NOMO-1 treated with dmso at 0.1 percent for 144 hours (cell line): ENCODE results near the gene FOXB1.

Experiments used
- DNase-seq: peaks from one replicate; lab custom pipeline; 2025; ENCODE audit not compliant: unreplicated experiment; lab: John Stamatoyannopoulos, UW

Gene FOXB1

DNA sequence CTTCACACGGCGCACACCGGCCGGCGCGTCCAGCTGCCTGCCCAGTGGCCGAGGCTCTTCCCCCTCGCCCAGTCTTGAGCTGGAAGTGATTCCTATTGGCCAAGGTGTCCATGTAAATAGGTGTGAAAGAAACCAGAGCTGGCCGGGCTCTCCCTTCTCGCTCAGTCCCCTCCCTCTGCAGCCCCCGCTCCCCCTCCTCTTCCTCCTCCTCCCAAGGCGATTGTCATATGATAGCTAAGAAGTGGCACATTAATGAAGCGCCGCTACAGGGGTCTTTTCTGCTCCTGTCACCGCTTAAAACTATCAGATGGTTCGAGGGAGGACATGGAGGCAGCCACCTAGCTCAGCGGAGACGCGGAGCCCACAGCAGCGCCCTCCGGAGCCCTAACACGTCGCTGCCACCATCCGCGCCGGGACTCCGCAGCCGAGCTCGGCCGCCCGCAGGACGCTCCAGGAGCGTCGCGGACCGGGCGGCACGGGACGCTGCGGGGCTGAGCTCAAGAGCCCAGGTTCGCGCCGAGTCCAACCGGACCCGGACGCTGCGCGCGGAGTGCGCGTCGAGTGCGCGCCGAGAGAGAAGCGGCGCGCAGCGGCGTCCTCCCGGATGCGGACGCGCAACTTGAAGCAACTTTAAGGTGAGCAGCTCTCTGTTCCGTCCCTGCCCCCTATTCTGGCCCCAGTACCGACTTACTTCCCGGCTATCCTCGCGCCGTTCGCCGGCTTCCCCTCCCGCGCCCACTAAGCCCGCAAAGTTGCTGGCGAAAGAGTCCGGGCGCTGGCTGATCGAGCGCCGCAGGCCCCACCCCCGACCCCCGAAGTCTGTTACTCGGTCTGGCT is at the start of gene FOXB1:
TSS of gene FOXB1 (plus strand) at position 303 of the 837 bp plus-strand sequence. CDS start 653 bp downstream, outside the sequence.
- DNase-seq = no peak

DNA sequence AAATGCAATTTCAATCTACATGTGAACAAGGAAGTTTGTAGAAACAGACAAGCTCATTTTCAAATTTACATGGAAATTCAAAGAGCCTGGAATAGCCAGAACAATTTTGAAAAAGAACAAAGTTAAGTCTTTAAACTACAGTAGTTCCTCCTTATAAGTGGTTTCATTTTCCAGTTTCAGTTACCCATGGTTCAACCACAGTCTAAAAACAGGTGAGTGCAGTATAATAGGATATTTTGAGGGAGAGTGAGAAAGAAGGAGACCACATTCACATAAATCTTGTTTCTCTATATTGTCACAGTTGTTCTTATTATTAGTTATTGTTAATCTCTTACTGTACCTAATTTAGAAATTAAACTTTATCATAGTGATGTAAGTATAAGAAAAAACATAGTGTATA is 45.8 kb upstream of the FOXB1 start:
- no peak for DNase-seq

DNA sequence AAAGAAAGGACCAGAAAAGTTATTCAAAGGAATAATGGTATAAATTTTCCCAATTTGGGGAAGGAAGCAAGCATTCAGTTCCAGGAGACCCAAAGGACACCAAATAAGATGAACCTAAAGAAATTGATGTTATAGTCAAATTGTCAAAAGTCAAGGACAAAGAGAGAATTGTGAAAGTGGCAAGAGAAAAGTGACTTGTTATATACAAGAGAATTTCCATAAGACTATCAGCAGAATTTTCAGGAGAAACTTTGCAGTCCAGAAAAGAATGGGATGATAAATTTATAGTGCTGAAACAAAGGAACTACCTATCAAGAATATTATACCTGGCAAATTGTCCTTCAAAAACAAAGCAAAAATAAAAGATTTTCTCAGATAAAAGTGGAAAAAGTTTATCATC is 43.8 kb upstream of the FOXB1 start:
- DNase-seq = no peak

DNA sequence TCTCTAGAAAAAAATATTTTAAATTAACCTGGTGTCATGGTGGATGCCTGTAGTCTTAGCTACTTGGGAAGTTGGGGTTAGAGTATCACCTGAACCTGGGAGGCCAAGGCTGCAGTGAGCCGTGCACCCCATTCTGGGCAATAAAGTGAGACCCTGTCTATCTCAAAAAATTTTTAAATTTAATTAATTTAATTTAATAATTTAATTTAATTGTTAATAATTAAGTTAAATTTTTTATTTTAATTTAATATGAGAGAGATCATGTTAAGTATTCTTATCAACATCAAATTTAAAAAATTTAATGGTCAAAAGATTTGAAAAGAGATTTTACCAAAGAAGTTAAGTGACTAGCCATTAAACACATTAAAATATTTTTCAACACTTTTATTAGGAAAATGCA is 40.8 kb upstream of the FOXB1 start:
- DNase-seq = no peak

DNA sequence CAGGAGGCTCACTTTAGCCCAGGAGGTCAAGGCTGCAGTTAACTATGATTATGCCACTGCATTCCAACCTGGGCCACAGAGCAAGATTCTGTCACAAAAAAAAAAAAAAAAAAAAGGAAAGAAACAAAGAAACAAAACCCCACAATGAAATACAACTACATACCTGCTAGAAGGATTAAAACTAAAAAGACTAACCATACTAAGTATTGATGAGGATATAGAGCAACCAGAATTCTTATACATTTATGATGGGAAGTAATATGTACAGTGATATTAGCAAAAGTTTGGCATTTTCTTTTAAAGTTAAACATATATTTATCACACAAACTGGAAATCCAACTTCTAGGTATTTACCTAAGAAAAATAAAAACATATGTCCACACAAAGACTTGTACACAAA is 40.2 kb upstream of the FOXB1 start:
- DNase-seq = no peak

DNA sequence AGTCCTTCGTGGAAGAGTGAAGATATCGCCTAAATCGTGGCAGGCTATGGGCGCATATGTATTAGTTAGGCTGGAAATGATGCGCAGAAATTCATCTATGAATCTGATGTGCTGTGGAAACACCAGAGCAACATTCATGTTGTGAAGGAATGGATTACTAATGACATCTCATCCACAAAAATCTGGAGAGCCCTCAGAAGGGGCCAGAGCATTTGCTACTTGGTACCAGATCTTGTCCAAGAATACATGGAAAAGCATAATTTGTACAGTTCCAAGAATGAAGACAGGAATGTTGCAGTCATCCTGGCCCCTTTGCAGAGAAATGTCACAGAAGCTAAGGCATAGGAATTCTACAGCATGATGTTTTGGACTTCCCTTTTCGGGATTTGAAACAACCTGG is 38.4 kb upstream of the FOXB1 start:
- DNase-seq = no peak

DNA sequence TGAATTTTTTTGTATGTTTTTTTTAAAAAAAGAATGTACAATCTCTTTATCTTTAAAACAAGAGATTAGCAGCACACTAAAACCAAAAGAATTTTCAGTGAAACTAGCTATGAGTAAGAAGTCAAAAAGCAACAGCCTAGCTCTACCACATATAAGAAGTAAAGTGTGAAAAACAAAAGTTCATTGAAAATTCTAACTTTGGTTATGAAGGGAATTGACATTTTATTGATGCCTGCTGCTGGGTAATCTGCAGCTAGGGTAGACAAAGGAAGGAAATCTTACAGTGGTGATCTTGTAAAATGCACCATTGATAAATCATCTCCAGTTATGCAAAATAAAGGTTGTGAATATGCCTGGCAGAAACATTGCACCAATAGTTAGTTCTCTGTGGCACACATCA is 37.8 kb upstream of the FOXB1 start:
- no peak for DNase-seq

DNA sequence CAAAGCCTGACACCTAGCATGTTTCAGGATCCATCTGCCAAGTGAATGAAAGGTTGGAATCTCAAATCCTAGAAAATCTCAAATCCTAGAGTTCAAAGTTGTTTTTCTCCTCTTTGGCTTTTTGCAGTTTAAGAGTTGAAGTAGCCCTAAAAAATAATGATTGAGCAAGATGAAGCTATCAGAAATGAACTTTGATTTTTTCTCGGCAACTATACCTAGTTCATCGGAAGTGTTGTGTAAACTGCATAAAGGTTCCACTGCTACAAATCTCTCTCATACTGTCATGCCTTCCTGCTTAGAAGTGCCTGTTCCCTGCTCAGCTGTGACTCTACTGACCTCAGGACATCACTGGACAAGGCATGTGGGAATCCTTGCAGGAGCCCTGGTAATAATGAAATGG is 35.8 kb upstream of the FOXB1 start:
- DNase-seq = no peak

DNA sequence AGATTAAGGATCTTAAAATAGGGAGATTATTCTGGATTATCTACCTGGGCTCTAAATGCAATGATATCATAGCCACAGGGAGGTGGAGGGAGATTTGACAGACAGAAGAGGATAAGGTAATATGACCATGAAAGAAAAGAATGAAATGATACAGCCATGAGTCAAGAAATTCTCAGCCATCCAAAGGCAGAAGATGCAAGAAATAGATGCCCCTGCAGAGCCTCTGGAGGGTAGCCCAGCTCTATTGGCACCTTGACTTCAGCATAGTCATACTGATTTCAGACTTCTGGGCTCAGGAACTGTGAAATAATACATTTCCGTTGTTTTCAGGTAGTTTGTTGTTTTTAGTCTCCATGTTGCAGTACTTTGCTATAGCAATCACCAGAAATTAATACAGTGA is 31.9 kb upstream of the FOXB1 start:
- no peak for DNase-seq

DNA sequence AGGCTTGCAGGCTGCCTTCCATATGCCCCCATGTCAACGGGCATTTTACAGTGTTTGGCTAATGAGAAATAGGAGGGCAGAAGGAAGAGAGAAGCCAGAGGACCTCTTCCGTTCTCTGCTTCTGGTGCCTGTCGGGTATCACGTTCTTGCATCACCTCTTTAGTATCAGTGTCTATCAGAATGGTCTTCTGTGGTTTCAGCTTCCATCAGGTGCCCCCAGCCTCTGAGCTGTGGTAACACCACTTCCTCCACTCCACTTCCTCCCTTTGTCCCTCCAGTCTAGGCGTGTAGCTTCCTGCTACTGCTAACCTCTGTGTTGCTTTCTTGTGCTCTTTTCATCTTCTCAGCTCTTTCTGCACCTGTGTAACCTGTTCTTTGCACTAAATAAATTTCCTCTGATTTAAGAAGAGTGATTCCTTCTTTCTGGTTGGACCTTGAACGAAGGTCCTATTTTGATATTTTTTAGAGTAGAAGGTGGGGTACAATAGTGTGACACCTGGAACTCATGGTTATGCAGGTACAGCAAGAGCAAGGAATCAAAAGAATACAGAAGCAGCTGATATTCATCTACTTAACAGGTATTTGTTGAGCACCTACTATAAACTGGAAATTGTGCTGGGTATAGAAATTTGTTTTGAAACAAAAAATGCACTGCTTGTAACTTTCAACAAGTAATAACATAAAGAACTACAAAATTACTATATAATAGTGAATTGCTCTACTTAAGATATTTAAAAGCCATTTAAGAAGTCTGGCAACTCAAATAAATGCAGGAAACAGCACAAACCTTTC is 27.4 kb upstream of the FOXB1 start:
- DNase-seq = peak; percentile 90

DNA sequence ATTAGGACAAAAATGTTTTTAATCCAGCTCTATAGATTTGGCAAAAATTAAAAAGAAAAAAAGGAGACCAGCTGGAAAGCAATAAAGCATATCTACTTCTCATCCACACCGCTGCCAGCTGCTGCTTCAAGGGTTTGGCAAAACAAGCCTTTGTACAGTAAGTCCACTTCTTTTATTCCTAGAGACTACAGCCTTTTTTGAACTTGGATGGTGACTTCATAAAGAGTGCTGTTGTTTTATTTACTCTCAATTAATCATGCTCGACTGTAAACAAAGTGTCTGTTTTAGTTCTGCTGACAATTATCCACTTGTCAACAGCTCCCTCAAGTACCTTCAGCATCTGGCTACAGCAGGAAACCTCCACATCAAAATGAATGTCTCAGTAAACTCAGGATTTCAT is 12.3 kb upstream of the FOXB1 start:
- no peak for DNase-seq

DNA sequence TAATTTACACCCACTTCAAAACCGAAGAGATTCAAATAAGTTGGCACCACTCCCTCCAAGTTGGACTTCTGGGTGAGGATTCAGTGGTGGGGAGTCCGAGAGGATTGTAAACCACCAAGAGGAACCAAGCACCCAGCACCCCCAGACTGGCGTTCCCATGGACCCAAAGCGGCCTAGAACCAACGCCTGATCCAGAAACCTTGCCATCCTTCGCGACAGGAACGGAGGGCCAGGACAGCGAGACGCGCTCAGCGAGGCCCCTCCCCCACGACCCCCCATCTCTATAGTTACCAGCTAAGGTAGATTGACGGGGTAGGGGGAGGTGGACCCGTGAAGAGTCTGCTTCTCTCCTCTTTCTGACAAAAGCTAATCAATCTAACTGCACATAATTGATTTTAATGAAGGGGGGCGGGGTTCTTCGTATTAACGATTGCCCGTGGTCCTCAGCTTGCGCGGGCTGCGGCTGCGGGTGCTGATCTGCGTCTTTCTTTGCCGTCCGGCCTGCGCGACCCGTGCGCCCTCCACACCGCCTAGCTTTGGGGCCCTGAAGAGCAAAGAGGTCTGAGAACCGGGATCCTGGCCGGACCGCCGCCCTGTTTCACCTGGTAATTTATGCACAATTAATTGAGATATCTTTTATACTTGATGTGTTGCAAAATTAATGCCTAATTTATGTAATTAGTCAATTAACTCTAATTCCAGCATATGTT is 10.9 kb upstream of the FOXB1 start:
- no peak for DNase-seq

DNA sequence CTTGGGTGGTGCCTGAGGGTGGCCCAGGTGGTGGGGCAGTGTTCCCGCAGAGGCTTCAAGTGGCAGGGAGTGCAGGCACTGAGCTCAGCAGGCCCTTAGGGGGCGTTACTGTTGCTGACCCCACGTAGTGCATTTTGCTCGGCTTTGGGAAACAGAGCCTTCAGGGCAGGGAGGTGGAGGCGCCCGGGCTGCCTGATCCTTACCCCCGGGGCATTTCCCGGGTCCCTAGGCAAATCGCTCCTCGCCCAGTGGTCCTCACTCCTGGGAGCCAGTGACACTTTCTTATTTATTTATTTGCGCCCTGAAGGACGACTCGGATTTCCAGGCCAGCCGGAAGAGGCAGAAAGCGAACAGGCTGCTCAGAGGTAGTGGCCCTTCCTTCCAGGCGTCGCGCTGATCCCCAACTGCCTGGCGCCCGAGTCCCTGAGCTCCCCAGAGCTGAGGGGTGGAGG is 10.1 kb upstream of the FOXB1 start:
- DNase-seq = no peak

DNA sequence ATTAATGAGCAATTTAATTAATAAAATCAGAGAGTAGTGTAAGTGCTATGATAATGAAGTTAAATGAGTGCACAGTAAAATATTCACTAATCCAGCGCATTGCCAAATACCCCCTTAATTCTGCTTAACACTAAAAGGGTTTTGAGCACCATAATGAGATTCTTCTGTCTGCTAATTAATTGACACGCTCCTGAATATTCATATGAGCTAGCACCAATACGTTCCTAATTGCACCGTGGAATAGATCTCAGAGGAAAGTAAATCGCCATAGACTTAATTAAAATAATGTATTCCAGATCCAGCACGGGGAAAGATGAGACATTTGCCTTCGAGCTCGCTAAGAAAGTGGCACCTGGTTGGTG is 9.6 kb upstream of the FOXB1 start:
- no peak for DNase-seq

DNA sequence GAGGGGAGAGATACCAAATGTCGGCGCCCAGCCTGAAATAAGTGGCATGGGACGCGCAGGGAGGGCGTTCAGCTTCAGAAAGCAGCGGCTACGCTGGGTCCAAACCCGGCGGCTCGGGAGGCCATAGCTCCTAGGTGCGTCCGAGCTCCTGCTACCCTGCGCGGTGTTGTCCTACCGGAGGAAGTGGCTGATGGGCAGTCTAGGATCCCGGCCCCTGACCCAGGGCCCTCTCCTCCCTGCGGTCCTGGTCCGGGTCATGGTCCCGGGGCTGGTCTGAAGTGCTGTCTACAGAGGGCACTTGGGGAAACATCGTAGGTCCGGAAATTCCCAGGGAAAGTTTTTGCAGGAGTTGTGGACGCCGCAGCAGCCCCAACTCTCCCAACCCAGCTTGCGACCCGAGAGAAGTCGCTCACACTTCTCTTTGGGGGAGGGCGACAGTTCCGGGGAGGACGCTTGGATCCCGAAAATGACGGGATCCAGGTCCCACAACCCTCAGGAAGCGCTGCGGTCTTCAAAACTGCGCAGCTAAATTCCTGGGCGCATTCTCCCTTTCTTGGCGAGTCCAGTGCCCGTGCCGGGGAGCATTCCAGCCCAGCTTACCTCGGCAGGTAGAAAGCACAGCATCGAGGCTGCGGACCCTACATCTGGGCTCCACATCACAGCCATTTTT is 9.1 kb upstream of the FOXB1 start:
- no peak for DNase-seq

DNA sequence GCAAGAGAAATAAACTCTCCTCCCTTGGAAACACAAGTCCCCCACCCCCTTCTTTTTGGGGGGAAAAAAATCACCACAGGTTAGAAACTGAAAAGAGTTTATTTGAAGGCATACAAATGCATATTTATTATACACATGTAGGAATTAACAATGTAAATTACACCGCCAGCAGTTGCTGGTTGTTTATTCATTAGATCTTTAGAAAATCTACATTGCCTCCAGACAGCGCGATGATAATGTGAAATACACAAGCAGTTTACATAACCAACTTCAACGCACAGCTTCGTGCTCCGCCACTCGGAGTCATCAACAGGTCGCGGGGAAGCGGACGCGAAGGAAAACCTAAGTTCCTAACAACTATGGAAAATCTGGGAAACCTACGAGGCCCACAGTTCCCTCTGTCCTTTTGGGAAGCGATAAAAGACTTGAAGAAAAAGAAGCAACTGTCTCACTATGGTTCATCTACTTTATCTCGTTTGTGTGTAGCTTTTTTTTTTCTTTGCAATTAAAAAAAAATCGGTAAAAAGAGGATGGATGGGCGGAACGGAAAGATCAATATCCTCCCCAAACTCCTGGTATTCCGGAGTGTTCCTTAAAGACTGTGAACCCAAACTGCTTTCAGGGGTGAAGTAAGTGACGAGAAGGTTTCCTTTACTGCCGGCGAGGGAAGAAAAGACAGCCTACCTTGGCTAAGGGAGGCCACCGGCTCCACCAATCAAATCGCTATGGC is 8.4 kb upstream of the FOXB1 start:
- DNase-seq = no peak

DNA sequence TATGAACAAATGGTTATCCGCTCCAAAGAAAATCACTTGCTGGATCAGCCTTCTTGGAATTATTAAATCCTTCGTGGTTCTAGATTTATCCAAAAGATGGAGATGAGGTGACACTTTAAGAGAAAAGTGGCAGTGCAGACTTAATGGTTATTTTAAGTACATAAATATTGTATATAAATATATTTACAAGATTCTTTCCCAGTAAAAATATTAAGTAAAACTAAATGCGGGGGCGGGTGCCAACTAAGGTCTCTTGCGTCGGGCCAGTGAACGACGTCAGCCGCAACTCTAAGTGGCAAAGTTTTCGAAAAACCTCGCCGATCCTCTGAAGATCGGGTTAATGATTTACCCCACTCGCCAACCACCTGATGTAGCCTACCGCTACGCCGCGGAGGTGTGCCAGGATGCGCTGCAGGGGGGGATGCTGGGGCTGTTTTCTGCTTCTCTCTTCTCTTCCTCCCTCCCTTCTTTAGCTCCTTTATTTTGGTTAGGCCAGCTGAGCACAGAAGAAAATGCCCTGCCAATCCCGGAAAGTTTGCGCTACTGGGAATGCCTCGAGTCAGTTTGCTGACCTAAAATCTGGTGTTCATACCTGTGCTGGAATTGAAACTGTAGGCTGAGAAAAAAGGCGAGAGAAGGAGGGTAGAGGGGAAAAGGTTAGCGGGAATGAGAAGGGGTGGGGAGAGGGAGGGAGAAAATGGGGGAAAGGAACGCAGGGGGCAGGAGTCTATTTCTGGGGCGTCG is 7.6 kb upstream of the FOXB1 start:
- no peak for DNase-seq

DNA sequence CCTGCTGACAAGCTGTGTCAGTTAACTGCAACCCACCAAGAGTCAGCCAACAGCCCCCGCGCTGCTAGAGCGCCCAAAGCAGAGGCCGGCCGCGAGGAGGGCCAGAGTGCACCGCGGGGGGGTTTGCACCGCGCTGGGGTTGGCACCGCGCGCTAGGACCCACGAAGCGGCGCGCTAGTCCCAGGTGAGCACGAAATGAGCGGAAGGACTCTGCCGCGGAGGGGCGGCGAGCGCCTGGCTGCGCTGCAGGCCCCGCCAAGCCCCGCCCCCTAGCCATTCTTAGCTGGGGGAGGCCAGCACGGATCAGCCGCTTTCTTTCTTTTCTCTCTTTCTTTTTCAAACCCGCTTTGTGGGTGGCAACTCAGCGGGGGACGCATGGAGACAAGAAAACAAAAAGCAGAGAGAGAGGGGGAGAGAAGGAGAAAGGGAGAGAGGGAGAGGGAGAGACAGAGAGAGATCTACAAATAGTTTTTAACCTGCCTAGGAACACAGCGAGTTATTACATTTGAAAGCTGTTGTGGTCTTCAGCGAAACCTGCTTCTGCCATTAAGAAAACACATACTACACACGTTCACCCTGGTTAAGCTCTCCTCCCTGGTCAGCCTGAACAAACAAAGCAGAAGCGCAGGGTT is 6.9 kb upstream of the FOXB1 start:
- no peak for DNase-seq

DNA sequence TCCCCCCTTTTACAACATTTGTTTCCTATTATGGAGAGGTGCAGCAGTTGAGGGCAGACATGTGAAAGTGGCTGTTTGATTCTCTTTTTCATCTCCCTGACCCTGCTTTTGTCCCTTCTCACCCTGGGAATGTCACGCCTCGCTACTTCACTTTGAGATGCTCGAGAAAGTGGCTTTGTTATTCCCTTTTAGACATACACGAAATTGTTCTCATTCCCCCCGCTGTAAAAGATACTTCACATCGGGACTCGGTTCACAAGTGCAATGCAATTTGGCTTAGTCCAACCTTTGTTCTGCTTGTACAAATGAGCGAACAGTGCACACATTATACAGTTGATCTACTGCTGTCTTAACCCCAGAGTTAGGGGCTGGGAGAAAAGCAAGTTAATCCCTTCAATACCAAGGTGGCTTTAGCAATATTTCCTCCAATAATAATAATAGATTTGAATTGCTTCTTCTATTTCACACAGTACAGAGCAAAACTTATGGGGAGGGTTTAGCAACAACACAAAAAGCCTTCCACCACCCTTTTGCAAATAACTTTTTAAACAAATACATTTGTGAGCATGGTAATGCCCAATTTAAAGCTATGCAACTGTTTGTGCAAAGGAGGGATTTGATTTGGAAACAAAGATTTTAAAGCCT is 5.7 kb upstream of the FOXB1 start:
- no peak for DNase-seq
